SK-N-MC (cell line): ENCODE results near the gene RIPOR1.

Experiments used
- EZH2 ChIP-seq: fragments of 200-600 bp; sonication (generic); IDR thresholded peaks from one replicate; pipeline ENCODE4 v1.6.1; 2017; ENCODE audit warnings: antibody characterized with exemption
- FOXP2 ChIP-seq: optimal IDR thresholded peaks from 2 replicates; pipeline ENCODE3; 2011; ENCODE audit warnings: mild to moderate bottlenecking, moderate library complexity; ENCODE audit not compliant: insufficient read depth; ENCODE audit errors: extremely low read length, control extremely low read depth
- POLR2AphosphoS5 ChIP-seq: IDR thresholded peaks from 2 replicates; pipeline ENCODE4 v1.6.1; 2012; ENCODE audit warnings: mild to moderate bottlenecking, low read depth, low read length, borderline replicate concordance

- no peak for TF ChIP-seq EZH2
- no peak for TF ChIP-seq POLR2AphosphoS5
- no peak for TF ChIP-seq FOXP2
Observed at GRCh38 chr16:67542464-67542863, 13.8 kb downstream of the RIPOR1 start.
